Measurements from ENCODE around the gene CDCA5.
"Not testable (repeated sequence)": the region's sequence is repeated elsewhere in the genome, so short reads cannot be mapped to it uniquely, and the experiment has no call there.

Gene CDCA5

DNA sequence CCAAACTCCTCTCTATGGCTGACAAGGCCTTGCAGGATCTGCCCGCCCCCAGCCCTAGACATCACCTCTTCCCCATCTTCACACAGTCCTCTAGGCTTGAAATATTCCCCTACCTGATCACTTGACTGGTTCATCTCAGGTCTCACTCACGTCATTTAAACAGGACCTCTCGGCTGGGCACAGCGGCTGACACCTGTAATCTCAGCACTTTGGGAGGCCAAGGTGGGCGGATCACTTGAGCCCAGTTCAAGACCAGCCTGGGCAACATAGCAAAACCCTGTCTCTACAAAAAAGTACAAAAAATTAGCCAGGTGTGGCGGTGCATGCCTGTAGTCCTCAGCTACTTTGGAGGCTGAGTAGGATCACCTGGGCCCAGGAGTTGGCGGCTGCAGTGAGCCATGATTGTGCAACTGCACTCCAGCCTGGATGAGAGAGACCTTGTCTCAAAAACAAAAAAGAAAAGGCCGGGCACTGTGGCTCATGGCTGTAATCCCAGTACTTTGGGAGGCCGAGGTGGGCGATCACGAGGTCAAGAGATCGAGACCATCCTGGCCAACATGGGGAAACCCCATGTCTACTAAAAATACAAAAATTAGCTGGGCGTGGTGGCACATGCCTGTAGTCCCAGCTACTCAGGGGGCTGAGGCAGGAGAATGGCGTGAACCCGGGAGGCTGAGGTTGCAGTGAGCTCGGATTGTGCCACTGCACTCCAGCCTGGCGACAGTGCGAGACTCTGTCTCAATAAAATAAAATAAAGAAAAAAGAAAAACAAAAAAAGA lies 35.2 kb upstream of the CDCA5 start:
- not testable (repeated sequence) for DNase-seq

DNA sequence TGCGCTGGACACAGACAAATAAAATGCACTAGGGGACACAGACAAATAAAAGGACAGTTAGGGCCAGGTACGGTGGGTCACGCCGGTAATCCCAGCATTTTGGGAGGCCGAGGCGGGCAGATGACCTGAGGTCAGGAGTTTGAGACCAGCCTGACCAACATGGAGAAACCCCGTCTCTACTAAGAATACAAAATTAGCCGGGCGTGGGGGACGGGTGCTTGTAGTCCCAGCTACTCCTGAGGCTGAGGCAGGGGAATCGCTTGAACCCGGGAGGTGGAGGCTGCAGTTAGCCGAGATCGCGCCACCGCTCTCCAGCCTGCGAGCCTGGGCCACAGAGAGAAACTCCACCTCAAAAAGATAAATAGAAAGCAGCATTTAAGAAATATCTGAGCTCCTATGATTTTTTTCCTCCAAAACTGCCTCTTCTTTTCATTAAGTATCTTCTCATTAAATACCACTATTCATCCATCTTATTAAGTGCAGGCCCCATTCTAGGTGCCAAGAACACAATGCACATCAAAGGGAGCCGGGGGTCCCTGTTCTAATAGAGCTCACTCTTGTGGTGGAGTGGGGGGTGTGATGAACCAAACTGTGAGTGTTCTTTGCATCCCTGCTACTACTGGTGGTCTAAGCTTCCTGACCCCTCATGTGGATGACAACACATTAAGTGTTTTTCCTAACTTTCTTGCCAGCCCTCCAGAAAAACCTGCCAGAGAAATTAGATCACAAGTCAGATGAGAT lies 34.4 kb upstream of the CDCA5 start:
- DNase-seq, result no peak

DNA sequence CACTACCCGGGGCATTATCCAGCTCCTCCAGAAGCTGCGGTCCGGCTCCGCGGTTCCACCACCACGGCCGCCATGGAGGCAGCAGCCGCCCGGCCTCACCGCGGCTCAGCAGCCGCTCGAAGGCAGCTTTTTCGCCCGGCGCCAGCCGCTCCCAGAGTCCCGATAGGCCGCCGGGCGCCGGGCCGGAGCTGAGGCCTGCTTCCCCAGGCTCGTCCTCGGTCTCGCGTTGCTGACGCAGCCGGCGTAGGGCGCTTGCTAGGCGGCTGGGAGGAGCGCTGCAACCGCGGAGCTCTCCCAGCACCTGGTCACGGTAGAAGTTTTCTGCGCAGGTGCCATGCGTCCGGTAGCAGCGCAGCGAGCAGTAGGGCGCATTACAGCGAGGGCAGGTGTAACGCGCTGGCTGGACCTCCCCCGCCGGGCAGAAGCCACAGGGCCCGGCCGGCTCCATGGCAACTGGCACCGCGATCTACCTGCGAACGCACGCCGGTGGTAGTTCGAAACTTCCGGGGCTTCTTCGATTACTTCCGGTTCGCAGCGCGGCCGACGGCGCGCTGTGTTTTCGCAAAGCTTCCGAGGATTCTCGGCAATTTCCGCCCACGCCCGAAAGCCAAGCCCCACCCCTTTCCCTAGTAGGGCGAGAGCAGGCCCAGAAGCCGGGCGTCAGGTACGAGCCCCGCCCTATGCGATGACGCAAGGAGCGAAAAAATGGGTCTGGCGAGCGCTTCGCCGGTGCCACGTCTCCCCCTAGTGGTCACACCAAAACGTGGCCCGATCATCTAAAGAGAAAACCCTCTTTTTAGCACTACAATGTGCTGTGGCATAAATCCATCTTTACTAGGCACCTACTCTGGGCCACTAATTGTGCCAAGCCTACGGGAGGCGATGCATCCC lies 33.6 kb upstream of the CDCA5 start, which contains the start of gene ZNHIT2:
Gene ZNHIT2, minus strand, starts transcription at position 496 of the 891 bp plus-strand sequence. Its CDS starts 48 bp downstream, at position 448.
- peak; percentile 98 for DNase-seq

DNA sequence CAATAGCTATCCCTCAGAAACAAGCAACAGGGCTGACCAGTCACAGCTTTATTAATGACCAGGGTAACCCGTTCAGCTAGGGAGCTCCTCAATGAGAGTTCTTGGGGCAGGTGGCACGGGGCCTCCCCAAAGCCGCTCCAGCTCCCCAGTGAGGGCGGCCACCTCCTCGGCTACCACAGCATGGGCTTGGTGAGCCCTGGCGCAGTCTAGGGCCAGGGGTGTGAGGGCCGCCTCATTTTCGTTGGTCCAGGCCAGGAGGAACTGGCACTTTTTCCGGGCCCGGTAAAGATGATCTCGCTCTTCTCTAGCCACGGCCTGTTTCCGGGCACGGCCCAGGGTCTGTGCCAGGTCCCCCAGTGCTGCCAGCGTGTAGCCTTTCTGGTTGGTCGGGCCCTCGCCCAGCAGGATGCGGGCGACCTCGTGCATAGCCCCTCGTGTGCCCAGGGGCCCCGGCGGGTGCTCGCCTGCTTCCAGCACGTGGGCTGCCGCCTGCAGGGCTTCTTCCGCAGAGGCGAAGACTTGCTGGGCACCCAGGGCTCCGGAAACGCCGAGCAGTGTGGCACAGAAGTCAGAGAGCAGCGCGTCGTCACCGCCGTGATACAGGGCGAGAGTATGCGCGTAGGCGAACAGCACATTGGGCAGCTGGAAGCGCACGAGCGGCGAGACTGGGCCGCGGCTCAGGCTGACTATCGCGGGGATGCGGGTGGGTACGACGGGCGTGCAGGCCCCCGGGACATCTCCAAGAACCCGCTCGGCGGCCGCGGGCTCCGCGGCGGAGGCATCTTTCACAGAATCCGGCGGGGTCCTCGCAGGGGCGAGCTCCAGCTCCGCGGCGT lies 32.7 kb upstream of the CDCA5 start:
- DNase-seq, result no peak

DNA sequence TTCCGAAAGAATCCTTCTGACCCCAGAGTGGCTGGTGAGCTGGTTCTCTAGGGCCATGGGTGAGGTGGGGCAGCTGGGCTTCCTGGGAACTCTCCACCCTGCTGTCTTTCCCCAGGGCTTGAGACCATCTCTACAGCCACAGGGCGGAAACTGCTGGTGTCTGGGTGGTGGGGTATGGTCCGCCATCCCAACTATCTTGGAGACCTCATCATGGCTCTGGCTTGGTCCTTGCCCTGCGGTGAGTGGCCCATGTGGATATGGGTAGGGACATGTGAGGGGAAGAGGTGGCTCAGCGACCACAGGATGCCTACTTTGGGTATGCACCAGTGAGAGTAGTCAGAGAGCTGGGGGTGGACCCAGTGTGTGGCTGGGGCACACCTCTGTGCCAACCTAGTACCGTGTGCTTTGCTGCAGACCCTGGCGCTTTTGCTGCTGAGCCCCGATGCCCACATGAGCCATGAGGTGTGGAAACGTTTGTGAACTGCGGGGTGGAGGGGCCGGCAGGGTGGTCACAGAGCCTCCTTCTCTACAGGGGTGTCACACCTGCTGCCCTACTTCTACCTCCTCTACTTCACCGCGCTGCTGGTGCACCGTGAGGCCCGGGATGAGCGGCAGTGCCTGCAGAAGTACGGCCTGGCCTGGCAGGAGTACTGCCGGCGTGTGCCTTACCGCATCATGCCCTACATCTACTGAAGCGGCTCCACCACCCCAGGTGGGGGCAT lies 31.7 kb upstream of the CDCA5 start:
- no peak for DNase-seq

DNA sequence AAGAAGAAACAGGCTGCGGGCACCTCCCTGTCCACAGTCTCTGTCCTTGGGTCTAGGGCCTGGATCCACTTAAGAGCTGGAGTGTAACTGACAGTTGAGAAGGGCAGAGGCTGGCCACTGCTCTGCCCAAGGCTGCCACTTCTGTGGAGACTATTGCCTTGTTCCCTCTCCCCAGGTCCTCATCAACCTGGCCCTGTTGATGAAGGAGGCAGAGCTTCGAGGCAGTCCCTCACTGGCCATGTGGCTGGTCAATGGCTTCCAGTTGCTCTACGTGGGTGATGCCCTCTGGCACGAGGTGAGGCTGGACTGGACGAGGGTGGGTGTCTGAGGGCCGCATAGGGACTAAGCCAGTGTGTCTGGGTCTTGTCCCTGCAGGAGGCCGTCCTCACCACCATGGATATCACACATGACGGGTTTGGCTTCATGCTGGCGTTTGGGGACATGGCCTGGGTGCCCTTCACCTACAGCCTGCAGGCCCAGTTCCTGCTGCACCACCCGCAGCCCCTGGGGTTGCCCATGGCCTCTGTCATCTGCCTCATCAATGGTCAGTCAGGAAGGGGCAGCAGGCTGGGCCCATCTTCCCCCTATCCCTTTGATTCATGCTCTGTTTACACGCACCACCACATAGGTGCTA lies 30.8 kb upstream of the CDCA5 start:
- no peak for DNase-seq

DNA sequence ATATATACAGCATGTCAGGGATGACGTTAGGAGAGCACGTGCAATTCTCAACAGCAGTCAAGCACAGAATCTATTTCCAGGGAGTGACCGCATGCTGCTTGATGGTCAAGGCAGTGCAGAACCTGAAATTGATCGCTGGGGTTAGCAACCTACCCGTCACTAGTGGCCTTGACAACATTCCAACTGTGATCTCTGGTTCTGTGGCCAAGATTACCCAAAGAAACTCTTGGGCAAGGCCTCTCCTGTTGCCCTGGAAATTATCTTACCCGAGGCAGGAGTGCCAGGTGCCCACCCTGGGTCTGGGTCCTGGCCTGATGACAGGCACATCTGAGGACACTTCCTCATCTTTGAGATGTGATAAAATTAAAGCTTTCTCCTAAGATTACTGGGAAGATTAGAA lies 30.0 kb upstream of the CDCA5 start:
- no peak for DNase-seq

DNA sequence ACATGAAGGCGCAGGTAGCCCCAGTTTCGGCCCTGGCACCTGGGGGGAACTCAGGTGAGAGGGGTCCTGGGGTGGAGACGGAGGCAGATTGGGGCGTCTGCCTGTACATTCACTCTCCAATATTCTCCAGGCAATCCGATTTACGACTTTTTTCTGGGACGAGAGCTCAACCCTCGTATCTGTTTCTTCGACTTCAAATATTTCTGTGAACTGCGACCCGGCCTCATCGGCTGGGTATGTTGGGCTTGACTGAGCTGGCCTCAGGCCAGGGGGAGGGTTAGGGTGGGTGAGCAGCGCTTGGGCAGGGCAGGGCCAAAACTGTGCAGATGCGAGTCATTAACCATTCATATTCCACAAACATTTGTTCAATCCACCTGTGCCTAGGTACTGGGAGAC lies 29.5 kb upstream of the CDCA5 start:
- no peak for DNase-seq

DNA sequence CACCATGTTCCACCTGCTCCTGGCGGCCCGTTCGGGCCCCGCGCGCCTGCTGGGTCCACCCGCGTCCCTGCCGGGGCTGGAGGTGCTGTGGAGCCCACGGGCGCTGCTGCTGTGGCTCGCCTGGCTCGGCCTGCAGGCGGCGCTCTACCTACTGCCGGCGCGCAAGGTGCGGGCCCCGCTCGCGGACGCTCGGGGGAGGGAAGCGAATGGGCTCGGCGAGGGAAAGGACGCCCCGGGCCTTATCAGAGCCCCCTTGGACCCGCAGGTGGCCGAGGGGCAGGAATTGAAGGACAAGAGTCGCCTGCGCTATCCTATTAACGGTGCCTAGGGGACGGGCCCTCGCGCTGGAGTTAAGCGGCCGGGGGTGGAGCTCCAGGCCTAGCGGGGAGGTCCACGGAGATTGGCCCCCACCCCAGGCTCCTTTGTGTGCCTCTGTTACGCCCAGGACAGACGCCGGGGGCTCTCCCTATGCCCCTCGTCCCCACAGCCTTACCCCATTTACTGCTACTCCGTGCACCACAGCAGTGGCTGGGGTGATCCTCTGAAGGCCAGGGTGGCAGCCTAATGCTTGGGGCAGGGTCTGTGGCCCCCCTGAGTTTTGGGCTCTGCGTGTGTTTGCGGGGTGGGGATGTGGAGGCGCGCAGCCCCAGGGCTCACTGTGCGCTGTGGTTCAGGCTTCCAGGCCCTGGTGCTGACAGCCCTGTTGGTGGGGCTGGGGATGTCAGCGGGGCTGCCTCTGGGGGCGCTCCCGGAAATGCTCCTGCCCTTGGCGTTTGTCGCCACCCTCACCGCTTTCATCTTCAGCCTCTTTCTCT lies 28.9 kb upstream of the CDCA5 start:
- DNase-seq, result peak; percentile 29

DNA sequence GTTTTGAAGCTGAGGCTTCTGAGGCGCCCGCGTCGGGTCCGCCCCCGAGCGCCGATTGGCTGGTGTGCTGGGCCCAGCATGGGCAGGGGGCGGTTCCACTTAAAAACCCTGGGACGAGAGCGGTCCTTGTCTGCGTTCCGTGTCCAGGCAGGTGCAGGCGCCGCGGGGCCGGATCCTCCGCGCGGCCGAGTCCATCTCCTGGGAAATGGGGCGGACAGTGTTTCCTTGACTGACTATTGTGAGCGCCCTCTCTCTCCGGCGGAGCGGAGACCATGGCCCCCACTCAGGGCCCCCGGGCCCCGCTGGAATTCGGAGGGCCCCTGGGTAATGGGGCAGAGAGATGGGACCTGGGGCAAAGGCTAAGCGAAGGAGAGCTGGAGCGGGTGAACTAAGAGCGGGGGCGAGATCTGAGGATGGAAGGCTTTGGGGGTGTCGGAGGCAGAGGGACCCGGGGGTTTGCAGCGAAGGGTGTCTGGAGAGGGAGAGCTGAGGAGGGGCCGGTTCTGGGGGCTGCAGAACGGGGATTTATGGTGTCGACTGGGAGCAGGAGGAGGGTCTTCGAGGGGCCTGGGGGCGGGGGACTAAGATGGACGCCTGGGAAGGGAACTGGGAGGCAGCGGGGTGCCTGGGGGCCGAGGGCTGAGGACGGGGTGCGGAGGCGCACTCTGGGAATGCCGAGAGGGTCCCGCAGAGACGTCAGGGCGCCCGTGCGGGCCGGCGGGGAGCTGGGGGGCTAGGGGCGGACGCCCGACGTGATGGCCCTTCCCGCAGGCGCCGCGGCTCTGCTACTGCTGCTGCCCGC lies 28.1 kb upstream of the CDCA5 start, which contains the start of gene TM7SF2:
Gene TM7SF2, plus strand, starts transcription at position 129 of the 802 bp plus-strand sequence. Its CDS starts 144 bp downstream, at position 273.
- DNase-seq, result peak; percentile 95

DNA sequence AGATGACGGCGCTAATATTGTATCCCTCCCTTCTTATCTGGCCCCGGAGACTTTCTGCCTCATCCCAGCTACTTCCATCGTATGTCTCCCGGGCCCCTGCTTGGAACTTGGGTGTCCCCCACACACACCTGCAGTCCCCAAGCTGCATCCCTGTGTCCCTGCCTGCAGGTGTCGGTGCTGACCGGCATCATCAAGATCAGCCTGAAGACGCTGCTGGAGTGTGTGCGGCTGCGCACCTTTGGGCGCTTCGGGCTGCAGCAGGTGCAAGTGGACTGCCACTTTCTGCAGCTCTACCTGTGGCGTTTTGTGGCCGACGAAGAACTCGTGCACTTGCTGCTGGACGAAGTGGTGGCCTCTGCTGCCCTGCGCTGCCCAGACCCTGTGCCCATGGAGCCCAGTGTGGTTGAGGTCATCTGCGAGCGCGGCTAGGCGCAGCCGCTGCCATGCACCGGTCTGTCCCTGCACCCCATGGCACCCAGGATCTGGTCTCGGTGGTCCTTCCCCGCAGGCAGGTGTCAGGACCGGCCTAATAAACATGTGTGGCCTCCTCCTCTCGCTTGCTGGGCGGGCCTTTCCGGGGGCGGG lies 27.4 kb upstream of the CDCA5 start:
- no peak for DNase-seq

DNA sequence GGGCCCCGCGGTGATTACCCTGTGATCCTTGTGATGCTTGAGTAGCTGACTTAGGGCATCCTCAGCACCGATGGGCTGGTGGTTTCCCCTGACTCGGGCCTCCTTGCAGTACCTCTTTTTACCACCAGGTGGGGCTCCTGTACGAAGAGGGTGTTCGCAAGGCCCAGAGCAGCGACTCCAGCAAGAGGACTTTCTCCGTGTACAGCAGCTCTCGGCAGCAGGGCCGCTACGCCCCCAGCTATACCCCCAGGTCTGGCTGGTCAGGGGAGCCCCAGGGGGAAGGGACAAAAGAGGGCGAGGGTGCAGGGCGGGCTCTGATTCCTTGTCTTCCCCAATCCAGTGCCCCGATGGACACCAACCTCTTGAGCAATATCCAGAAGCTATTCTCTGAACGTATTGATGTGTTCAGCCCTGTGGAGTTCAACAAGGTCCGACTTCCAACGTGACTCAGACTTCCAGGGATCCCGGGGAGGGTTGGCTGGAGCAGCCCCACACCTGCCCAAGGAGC lies 26.6 kb upstream of the CDCA5 start:
- DNase-seq, result peak; percentile 79

DNA sequence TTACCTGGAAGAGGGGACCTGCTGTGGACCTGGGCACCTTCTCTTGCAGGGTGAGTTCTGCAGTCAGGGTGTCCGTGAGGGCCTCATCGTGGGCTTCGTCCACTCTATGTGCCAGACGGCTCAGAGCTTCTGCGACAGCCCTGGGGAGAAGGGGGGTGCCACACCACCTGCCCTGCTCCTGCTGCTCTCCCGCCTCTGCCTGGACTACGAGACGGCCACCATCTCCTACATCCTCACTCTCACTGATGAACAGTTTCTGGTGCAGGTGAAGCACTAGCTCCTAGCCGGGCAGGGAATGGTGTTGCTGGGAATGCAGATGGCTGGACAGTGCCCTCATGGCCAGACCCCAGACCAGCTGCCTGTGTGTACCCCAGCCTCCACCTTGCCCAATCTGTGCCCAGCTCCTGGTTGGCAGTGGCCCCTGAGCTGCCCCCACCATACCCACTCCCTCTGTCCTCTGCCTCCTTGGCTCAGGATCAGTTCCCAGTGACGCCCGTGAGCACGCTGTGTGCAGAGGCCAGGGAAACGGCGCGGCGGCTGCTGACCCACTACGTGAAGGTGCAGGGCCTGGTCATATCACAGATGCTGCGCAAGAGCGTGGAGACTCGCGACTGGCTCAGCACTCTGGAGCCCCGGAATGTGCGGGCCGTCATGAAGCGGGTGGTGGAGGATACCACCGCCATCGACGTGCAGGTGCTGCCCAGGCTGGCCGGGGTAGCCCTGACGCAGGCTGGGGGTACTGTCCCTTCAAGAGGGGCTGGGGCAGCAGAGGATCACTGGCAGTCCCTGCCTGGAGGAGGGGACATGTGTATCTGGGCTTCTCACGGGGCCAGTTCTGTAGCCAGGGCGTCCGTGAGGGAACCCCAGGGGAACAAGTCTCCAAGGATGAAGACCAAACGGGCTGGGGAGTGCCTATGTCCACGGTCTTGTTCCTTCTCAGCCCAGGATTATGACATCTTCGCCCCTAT lies 25.7 kb upstream of the CDCA5 start:
- no peak for DNase-seq

DNA sequence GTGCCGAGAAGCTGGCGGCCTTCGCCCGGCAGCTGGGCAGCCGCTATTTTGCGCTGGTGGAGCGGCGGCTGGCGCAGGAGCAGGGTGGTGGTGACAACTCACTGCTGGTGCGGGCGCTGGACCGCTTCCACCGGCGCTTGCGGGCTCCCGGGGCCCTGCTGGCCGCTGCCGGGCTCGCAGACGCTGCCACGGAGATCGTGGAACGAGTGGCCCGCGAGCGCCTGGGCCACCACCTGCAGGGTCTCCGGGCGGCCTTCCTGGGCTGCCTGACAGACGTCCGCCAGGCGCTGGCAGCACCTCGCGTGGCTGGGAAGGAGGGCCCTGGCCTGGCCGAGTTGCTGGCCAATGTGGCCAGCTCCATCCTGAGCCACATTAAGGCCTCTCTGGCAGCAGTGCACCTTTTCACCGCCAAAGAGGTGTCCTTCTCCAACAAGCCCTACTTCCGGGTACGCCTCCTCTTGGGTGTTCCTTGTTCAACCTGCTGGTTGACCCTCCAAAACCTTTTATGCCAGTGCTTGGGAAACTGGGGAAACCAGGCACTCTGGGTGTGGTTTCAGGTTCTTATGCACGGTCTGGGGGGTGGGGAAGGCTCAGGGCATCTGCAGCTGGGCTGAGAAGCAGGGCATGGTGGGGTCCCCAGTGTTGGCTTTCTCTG lies 24.8 kb upstream of the CDCA5 start:
- no peak for DNase-seq

DNA sequence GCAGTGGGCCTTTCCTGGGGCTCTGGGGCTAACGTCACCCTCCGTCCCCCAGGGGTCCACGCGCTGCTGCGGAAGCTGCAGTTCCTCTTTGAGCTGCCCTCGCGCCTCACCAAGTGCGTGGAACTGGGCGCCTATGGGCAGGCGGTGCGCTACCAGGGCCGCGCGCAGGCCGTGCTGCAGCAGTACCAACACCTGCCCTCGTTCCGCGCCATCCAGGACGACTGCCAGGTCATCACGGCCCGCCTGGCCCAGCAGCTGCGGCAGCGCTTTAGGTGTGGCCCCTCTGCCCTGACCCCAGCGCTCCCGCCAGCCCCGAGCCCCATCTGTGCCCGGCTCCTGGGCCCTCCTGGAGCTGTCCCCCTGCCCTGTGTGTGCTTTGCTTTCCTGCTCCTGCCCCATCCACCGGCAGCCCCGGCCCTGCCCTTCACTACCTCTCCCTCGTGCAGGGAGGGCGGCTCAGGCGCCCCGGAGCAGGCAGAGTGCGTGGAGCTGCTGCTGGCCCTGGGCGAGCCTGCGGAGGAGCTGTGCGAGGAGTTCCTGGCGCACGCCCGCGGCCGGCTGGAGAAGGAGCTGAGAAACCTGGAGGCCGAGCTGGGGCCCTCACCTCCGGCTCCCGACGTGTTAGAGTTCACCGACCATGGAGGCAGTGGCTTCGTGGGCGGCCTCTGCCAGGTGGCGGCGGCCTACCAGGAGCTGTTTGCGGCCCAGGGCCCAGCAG lies 24.1 kb upstream of the CDCA5 start:
- DNase-seq, result no peak

DNA sequence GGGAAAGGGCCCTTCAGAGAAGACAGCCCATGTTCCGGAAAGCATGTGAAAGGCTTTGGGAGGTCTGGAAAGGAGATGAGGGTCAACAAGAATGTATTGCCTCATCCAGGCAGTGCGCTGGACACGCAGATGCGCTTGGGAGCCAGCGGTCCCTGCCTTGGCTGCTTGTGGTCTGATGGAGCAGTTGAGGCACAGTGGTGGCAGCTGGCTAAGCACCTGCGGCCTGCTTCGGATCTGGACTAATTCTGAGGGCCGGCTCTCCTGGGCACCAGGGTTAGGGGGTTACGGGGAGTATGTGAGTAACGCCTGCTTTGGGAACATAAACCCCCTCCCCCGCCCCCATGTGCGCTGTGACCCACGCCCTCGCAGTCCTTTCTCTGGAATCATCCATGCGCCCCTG lies 23.2 kb upstream of the CDCA5 start:
- DNase-seq, result no peak

All from NCI-H526 treated with DMSO at 0.1 percent for 48 hours (cell line).